GM19238 (cell line): Measurements from ENCODE around the gene VARS2.
"Not testable (repeated sequence)": the region's sequence is repeated elsewhere in the genome, so short reads cannot be mapped to it uniquely, and the experiment has no call there.

ENCODE experiments used
- DNase-seq: peaks from one replicate; pipeline ENCODE4 v3.0.0; 2011; ENCODE audit warnings: low spot score; ENCODE audit not compliant: insufficient read length

Gene VARS2

GRCh38 chr6:30898750-30899360 is 15.2 kb upstream of the VARS2 start:
- no peak for DNase-seq

GRCh38 chr6:30900863-30901417 is 13.1 kb upstream of the VARS2 start:
- DNase-seq: no peak

GRCh38 chr6:30901436-30901835 is 12.6 kb upstream of the VARS2 start:
- no peak for DNase-seq

GRCh38 chr6:30902196-30902595 is 11.8 kb upstream of the VARS2 start:
- DNase-seq: not testable (repeated sequence)

GRCh38 chr6:30902709-30903108 is 11.3 kb upstream of the VARS2 start:
- no peak for DNase-seq

GRCh38 chr6:30903236-30903635 is 10.8 kb upstream of the VARS2 start:
- no peak for DNase-seq

DNA sequence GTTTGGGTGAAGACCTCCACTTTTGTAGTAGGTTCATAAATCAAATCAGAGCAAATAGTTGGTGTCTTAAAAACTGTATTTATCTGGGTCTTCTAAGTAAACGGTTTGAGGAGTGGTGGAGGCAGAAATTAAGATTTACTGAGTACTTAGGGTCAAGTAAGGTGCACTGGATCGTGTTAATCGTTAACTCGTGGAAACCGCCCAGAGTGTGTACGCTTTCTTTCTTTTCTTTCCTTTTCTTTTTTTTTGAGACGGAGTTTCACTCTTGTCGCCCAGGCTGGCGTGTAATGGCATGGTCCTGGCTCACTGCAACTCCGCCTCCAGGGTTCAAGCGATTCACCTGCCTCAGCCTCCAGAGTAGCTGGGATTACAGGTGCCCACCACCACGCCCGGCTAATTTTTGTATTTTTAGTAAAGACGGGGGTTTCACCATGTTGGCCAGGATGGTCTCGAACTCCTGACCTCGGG is 6.7 kb upstream of the VARS2 start:
- DNase-seq: not testable (repeated sequence)

DNA sequence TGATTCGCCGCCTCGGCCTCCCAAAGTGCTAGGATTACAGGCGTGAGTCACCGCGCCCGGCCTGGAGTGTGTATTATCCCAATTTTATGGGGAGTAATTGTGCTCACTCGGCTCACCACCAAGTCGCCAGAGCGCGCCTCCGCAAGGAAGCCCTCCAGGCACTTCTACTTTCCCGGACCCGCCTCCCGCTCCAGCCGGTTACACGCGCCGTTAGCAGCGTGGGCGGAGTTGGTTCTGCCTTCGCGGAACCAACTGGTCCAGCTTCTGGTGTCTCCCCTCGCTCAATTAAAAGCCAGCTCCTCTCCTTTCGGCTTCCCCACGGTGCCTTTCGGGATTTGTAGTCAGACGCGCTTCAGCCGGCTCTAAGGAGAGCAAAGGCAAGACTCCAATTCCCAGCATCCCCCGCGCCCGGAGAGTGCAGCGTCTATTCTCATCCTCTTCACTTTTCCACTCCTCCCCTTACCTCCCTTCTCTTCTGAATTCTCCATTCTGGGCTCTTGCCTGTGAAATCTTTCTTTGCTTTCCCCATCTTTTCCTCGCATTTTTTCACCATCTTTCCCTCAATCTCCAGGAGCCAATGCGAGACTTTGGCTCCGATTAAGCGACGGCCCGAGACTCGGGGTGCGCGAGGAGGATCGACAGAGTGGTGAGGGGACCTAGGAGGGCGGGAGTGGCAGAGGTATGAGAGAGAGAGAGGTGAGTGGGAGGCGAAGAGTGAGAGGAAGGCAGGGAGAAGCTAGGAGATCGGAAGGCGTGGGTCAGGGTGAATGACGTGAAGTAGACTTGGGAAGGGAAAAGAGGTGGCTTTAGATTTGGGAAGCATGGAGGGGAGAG is 6.1 kb upstream of the VARS2 start, which contains the start of gene GTF2H4:
TSS of gene GTF2H4 (plus strand) at position 450 of the 834 bp plus-strand sequence.
- DNase-seq: peak; percentile 94

- DNase-seq: no peak
These were observed 5.3 kb upstream of the VARS2 start for GRCh38 chr6:30908700-30909099.

DNA sequence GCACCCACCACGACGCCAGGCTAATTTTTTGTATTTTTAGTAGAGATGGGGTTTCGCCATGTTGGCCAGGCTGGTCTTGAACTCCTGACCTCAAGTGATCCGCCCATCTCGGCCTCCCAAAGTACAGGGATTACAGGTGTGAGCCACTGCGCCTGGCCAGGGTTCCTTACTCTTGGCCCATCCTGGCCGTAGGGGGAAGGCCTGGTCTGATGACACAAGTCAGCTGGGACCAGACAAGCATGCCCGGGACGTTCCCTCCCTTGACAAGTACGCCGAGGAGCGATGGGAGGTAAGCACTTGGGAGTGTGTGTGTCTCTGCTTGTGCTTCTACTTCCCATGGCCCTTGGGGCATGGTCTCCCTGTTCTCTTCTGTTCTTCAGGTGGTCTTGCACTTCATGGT is 3.6 kb upstream of the VARS2 start:
- not testable (repeated sequence) for DNase-seq

DNA sequence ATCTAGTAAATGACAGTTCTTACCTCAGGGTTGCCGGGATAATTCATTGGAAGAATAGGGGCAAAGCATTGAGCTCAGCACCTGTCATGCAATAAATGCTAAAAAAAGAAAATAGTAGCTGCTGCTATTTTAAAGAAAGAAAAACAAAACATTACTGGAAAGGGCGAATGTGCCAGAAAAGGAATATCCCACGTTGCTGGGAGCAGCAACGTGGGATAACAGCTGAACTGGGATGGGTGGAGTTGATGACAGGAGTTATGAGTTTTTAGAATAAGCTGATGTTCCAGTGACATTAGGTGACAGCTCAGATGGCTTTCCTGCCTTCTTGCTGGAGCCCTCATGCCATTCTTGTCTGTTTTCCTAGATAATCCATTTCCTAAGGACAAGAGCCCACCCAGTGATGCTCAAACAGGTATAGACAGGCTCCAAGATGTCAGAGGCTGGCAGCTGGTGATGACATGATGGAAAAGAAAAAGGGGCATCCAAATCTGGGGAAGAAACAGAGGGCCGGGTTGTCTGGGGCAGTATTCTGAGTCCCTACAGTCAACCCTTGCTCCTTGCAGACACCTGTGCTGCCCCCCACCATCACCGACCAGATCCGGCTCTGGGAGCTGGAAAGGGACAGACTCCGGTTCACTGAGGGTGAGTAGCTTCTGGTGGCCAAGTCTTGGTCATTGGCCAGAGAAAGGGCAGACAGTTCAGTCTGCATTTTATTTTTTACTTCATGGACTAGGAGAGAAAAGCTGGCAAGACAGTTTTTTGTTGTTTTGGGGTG is 1.1 kb upstream of the VARS2 start:
- no peak for DNase-seq

DNA sequence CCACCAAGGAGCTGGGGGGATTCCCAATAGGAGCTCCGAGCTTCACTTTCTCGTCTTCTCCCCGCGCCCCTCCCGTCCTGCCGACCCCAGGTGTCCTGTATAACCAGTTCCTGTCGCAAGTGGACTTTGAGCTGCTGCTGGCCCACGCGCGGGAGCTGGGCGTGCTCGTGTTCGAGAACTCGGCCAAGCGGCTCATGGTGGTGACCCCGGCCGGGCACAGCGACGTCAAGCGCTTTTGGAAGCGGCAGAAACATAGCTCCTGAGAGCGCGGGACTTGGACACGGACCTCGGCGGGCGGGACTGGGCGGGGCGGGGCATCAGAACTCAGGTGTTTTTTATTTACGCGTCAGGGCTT is 340 bp upstream of the VARS2 start:
- DNase-seq: no peak

DNA sequence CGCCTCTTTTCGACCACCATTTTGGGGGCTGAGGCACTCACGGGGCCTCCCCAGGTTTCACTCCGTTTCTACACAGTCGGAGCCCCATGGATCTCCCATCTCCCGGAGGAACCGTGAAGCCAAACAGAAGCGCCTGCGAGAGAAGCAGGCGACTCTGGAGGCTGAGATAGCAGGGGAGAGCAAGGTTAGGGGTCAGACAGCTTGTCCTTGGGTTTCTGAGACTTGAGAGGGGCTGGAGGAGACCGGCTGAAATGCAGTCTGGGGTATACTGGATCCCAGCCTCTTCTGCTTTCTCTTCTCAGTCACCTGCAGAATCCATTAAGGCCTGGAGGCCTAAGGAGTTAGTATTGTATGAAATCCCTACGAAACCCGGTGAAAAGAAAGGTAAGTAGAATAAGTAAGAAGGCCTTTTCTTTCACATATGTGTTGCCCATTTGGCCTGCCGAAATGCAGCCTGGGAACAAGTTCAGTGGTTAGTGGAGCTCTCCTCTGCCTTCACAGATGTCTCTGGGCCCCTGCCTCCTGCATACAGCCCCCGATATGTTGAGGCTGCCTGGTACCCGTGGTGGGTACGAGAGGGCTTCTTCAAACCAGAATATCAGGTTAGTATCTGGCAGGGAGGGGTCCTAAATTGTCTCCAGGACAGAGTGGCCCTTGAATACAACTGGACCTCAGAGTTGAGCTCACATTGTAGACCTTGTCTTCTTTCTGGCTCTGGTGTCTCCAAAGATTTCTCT is 984 bp downstream of the VARS2 start:
- DNase-seq: no peak

- peak; percentile 62 for DNase-seq
These were observed 1.5 kb downstream of the VARS2 start for GRCh38 chr6:30915591-30915946.

GRCh38 chr6:30917041-30917440 is 3.0 kb downstream of the VARS2 start:
- DNase-seq: no peak

DNA sequence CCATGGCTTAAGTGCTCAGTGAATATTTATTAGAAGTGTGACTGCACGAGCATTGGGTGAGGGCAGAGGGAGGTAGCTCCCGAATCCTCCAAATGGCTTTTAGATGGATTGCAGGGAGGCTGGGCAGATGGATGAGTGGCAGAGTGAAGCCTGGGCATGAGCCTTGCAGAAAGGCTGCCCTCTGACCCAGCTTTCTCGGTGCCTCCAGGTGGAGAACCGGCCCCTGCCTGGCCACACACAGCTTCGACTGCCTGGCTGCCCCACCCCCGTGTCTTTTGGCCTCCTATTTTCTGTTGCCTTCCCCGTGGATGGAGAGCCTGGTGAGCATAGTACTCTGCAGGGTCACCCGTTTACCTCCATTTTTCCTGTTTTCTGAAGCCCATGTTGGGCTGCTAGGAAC is 3.4 kb downstream of the VARS2 start:
- no peak for DNase-seq

- no peak for DNase-seq
These were observed 4.6 kb downstream of the VARS2 start for GRCh38 chr6:30918670-30919069.

- no peak for DNase-seq
These were observed 8.4 kb downstream of the VARS2 start for GRCh38 chr6:30922447-30922852.

DNA sequence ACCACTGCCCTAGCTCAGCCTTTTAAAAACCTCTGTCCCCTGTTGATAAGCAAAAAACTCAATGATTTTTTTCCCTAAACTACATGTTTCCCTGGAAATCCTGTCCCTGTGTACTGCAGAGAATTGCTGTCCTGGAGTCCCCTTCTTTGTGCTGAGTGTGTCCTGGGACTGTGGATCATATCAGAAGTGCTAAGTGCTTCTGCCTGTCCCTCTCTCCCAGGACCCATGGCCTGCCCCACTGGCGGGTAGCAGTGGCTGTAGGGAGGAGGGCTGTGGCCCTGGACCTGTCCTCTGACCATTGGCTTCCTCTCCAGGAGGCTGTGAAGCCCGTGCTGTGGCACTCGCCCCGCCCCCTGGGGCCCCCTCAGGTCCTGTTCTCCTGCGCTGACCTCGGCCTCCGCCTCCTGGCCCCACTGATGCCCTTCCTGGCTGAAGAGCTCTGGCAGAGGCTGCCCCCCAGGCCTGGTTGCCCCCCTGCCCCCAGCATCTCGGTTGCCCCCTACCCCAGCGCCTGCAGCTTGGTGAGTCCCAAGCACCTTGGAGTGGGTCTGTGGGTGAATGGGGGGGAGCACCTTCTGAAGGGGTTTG is 10.1 kb downstream of the VARS2 start:
- not testable (repeated sequence) for DNase-seq

GRCh38 chr6:30926644-30927043 is 12.6 kb downstream of the VARS2 start:
- DNase-seq: no peak

- not testable (repeated sequence) for DNase-seq
These were observed 13.0 kb downstream of the VARS2 start for GRCh38 chr6:30927080-30927479.
